ENCODE results near the gene CALB2.
"Not testable (repeated sequence)": the region's sequence is repeated elsewhere in the genome, so short reads cannot be mapped to it uniquely, and the experiment has no call there.

Gene CALB2

DNA sequence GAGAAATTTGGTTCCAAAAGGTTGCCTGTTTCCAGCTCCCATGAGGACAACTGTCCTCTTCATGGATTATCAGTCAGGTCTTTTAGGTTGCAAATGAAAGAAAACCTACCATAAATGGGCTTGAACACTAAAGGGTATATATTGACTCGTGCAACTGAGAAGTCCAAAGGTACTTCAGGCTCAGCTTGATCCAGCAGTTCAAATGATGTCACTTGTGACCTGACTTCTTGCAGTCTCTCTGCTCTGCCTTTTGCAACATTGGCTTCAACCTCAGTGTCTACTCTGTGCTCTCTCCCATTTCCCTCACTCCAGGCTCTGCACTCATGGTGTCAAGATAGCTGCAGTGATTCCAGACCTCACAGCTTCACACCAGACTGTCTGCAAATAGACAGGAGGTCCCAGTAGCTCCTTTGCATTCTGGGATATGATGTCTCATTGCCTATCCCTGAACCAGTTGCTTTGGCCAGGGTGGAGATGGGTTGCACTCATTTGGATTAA, 5.5 kb upstream of the CALB2 start:
- DNase-seq (ENCODE audit: low read depth) = no peak

DNA sequence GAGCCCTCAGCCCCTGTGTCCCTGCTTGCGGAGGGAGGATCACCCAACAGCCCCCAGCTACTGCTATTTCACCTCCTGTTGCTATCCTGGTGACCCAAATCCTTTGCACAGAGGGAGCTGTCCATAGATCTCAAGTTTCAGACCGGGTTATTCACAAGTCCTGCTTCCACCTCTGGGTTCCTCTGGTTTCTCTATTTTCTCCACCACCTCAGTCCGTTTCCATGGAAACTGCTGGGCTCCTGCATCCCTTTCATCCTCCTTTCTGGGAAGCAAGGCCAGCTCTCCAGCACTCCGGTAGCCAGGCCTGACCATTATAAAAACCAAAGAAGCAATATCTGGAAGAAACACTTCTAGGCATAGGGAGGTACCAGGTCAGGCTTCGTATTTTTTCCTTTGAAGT, 4.8 kb upstream of the CALB2 start:
- no peak for DNase-seq (ENCODE audit: low read depth)

DNA sequence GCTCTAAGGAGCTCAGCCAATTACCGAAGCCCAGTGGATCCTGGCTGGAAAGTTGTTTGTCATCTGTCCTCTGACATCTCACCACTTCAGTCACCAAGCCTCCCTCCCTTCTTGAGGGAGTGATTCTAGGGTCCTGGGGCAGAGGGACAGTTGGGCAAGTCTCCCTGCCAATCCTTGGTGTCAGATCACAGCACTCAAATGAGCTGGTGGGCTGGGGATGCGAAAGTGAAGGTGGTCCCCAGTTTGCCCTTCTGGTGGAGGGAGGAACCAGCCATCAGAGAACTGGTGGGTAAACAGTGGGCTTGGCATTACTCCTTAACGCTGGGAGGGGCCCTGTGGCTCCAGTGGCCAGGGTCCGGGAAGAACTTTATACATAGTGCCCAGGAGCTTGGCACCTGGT, 4.4 kb upstream of the CALB2 start:
- no peak for DNase-seq (ENCODE audit: low read depth)

DNA sequence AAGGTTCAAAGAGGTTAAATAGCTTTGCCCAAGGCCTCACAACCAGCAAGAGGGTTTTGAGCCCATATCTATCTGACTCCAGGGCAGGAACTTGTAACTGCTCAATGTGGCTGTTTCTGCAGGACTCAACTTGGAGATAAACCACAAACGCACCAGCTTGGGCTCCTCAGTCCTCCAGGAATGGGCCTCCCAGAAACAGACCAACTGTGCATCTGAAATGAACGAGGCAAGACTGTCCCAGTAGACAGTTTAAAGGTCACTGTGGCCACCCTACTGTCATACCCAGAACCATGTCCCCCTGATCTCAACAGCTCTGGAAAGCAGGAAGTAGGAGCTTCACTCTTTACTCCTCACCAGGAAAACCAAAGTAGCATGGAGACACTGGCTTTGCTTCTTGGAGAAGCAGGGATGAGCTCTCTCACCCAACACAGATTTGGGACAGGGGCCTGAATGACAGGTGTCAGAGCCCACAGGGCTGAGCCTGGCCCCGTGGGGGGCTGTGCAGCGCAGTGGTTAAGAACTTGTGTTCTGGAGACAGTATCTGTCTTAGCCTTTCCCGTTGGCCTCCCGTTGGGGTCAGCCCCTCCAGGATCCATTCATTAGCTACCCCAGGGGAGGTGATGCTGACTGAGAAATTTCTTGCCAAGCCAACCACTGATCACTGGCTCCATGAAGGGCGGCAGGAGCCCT, 2.3 kb upstream of the CALB2 start:
- DNase-seq (ENCODE audit: low read depth) = no peak

DNA sequence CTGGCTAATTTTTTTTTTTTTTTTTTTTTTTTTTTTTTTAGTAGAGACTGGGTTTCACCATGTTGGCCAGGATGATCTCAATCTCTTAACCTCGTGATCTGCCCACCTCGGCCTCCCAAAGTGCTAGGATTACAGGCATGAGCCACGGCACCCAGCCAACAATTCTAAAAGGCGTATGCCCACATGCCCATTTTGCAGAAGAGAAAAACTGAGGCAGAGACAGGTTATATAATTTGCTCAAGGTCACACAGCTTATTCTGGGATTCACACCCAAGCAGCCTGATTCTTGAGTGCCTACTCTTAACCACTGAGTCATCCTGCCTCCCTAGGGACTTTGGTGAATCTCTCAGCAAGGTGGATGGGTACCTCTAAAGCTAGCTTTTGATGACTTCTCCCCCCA, 1.6 kb upstream of the CALB2 start:
- not testable (repeated sequence) for DNase-seq (ENCODE audit: low read depth)

DNA sequence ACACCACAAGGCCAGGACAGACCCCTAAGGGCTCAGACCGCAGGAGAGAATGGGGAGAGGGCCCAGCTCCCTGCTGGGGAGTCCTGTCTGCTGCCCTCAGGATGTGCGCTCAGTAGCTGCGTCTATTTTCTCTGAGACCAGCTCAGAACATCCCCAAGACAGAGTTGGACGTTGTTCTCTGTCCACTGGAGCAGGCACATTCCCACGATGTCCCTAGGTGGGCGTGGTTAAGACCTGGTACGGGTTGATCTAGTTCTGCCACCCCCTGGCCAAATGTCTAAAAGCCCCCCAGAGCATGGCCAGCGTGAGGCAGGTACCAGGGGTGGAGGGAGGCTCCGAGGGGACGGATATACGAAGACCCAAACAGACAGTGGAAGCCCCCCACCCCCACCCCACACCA, 842 bp upstream of the CALB2 start:
- no peak for DNase-seq (ENCODE audit: low read depth)

DNA sequence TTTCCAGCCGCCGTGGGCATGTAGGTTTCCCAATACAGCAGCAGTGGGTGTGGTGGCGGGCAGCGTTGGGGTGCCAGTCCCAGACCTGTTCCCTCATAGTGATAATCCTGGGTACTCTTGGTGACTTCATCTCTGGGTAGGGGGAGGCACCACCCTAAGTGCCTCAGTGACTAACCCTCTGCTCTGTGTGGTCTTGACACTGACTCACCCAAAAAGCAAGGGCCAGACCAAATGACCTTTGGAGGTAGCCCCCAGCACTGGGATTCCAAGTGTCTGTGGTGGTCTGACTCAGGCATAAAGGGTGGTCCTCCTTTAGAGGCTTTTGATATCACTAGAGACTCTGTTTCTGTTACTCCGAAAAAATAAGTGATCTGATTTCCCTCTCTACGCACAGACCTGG, 908 bp downstream of the CALB2 start:
- DNase-seq (ENCODE audit: low read depth) = no peak

DNA sequence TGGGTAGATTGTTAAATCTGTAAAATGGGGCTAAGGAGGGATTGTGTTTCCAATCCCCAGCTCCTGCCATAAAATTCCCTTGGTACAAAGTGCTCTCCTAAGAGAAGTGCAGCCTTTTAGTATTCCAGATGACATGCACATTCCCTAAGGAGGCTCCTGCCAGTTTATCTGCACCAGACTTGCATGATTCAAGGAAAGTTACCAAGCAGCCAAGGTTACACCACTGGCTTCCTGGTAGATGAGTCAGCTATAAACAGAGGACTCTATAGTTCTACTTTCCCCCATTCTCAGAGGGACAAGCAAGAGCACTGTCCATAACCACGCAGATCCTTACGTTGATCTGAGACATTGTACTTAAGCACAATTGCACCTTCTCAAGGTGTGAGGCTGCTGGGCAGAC, 1.9 kb downstream of the CALB2 start:
- DNase-seq (ENCODE audit: low read depth) = peak; percentile 78

DNA sequence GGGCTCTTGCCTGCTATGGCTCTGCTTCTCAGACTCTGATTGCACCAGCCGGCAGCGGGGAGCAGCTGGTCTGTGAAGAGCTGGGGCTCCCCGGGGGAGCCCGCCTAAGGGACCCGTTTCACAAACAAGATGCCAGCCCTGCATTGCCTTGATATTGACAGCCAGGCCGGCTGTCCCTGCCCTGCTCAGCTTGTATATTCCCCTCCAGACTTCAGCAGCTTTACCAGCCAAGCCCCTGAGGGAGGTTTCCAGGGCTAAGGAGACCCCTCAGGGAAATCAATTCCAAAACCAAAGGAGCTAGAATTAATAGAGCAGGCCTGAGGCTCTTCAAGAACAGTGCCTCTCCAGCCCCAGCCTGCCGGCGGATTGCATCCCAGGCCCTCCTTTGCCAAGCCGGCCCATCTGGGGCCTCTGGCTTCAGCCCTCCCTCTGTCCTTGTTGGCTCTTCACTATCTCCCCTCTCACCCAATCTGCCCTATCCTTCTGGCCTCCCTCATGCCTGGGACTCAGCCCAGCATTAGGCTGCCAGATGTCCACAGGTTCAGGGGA, 5.7 kb downstream of the CALB2 start:
- no peak for DNase-seq (ENCODE audit: low read depth)

DNA sequence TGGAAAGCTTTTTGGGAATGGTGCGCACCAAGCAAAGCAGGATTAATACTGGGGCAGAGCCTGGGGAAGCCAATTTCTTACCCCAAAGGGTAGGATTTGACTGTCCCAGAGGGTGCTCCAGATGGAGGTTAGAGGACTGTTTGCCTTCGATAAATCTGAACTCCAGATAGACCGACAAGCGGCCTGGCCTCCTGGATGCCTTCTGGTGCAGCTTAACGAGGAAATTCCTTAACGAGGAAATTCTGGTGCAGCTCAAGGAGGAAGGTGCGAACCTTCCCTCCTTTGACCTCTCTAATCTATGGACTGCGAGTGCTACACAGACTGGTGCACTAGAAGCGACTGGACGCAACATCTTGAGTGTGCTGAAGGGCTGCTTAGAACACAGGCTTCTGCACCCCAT, 6.5 kb downstream of the CALB2 start:
- no peak for DNase-seq (ENCODE audit: low read depth)

DNA sequence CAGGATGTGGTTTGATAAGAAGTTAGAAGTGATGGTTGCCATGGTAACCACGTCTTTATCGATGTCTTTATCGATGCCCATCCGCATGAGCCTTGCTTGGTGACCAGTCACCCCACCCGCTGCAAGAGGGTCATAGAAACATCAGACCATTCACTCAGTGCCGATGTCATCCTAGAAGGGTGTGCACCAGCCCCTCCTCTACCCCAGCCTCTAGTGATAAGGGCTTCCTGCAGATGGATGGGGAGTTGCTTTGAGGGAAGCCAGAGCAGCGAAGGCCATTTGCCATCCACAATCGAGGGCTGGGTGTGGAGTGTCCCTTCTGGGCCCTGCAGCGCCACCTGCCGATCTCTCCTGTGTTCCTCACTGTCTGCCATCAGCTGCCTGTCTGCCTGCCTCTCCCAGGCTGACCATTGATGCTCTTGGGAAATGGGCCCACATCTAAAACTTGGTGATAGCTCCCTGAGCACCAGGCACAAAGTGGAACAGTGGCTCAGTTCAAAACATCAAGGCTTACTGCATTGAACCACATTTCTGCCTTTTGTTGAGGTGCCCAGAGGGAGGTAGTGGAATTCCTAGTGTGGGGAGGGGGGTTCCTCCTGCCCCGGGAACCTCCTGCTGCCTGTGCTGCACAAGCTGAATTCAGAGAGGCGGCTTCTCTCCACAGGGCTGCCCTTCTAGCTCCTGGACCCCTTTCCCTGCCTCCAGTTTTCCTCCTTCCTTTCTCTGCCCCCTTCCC, 8.9 kb downstream of the CALB2 start:
- peak; percentile 14 for DNase-seq (ENCODE audit: low read depth)

DNA sequence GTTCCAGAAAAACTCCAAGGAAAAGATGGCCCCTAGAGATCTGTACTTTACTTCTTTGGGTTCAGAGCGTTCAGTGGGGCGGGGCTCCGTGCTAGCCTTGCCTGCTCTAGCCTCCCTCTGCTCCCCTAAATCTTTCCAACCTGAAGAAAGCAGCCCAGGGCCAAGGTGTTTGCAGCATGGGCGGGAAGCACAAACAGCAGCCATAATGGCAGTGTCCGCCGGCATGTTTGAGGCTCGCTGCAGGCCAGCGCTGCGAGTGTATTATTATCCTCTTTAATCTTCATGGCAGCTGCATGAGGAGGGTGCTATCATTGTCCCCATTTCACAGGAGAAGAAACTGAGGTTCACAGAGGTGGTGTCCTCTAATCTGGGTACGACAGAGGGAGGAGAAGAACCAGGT, 10.4 kb downstream of the CALB2 start:
- DNase-seq (ENCODE audit: low read depth) = no peak

DNA sequence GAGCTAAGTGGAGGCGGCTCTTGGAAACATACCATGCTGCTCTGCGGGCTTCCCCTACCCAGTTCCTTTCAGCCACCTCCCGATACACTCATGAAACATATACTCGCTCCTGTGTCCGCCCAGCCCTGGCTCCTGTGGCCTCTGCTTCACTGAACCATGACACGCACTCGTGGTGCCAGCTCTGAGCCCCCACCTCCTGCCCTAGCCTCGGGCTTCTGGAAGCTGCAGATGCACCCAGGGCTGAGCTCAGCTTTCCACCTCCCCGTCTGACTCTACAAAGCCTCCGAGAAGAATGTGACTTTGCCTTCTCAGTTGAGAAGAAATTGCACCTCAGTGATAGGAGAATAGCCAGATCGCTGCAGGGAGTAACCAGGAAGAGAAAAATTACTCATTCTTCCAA, 11.0 kb downstream of the CALB2 start:
- no peak for DNase-seq (ENCODE audit: low read depth)

DNA sequence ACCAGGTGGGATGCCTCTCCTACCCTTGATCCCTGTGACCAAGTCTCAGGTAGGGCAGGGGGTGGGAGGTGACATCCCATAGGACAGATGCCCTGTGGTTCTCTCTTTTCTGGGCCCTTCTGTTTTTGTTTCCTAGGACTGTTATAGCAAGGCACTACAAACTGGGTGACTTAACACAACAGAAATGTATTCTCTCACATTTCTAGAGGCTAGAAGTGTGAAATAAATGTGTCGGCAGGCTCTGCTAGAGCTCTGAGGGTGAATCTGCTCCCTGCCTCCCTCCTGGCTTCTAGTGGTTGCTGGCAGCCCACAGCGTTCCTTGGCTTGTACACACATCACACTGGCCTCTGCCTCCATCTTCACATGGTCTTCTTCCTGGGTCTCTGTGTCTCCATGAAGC, 12.7 kb downstream of the CALB2 start:
- no peak for DNase-seq (ENCODE audit: low read depth)

DNA sequence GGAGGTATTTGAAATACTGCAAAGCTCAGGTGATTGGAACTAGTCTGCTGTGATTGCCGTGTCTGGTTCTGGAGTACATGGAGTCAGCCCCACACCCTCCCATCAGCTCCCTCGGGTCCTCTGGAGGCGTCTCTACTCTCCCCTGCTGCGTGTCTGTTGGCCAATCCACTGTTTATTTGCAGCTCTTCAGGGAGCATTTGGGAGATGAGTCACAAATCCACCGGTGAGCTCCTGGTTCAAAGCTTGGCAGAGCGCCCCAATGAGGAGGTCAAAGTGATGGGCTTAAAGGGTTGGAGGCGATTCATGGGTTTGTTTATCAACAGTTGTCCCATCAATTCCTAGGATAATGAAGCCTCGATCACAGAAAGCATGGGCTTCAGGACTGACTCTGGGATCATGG, 14.6 kb downstream of the CALB2 start:
- DNase-seq (ENCODE audit: low read depth) = no peak

DNA sequence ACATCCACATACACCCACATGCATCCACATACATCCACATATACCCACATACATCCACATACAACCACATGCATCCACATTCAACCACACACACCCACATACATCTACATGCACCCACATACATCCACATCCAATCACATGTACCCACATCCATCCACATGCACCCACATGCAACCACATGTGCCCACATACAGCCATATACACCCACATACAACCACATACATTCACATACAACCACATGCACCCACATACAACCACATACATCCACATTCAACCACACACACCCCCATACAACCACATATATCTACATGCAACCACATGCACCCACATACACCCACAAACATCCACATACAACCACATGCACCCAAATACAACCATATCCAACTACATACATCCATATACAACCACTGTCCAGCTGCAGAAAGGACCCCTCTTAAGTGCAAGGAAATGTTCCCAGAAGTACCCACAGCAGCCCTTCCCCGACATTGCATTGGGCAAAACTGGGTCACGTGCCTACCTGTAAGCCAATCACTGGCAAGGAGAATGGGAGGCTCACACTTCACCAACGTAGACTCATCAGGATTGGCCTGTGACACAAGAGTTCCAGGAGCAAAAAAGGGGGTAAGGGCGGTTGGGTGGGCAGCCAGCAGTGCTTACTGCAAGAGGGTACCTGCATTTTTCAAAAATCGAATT, 18.1 kb downstream of the CALB2 start:
- no peak for DNase-seq (ENCODE audit: low read depth)

DNA sequence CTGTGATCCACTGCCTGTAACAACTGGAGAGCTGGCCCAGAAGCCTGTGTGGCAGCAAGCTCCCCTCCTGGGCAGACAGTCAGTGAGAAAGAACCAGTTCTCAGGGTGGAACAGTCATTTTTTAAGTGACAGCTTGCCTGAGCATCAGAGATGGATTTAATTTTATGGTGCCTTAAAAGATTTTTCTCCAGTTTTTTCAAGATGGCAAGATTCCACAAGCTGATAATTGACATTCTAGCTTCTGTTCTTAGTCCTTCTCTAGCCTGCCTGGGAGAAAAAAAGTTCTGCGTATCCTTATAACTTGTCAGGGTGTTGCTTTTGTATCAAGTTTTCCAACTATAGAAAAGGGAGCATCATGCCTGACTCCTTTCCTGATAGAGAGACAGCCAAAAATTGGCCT, 21.2 kb downstream of the CALB2 start:
- DNase-seq (ENCODE audit: low read depth) = no peak

DNA sequence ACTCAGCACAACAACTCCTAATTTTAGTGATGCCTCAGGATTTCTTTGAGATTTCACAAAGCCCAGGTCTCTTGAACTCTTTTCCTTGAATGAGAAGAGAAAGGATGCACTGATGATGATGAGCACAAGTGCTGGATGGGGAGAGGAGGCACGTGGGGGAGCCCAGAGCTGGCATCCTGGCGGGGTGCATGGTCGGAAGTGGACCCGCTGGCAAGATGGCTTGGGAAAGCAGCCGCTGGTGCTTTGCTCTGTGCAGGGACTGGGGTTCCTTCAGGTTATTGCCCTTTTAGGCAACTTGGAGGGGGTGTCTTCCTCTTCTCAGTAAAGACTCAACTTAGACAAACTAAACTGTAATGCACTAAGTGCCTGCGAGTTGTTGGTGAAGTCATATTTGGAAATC, 22.3 kb downstream of the CALB2 start:
- DNase-seq (ENCODE audit: low read depth) = no peak

DNA sequence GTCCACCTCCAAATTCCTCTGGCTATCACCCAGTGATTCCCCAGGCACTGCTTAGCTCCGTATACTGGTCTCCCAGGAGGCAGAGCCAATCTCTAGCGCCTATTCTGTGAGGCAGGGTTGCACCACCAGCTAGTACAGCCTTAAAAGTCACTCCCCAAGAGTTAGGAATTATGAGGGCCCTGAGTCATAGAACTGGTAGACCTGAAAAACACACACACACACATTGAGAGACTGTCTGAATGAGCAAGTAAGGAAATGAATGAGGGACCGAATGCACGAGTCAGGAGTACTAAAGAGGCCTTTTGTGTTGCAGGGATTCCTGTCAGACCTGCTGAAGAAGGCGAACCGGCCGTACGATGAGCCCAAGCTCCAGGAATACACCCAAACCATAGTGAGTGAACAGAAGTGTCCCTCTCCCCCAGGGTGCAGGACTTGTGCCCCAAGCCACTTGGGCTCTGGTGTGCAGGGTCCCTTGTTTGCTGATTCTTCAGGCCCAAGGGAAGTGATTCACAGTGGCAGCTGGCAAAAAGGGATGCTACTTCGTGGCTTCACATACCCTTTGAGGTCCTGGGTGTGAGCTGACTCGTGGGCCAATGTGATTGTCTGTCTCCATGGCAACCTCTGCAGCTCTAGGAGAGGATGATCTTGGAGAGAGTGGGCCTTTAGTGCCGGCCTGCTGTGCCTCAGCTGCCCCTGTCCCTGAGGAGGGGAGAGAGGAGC, 24.7 kb downstream of the CALB2 start:
- no peak for DNase-seq (ENCODE audit: low read depth)

DNA sequence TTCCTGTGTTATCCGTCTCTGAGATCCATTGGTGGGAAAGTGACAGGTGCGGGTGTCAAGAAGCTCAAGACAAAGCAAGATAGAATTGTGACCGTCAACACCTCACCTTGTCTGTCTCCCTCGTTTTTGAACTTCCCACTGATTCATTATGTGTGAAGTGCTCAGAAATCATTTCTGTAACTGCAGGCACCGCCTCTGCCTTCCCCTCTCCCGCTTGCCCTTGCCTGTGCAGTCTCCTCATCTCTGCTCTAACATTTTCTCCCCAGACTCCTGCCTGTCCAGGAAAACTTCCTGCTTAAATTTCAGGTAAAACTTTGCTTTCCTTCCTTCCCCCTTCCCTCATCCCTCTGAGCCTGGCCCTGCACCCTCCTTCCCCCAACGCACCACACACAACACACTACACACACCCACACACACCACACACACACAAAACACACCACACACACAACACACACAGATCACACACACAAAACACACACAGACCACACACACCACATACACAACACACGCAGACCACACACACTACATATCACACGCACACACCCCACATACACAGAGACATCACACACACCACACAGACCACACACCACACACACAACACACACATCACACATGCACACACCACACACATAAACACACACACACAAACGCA, 25.7 kb downstream of the CALB2 start:
- no peak for DNase-seq (ENCODE audit: low read depth)

DNA sequence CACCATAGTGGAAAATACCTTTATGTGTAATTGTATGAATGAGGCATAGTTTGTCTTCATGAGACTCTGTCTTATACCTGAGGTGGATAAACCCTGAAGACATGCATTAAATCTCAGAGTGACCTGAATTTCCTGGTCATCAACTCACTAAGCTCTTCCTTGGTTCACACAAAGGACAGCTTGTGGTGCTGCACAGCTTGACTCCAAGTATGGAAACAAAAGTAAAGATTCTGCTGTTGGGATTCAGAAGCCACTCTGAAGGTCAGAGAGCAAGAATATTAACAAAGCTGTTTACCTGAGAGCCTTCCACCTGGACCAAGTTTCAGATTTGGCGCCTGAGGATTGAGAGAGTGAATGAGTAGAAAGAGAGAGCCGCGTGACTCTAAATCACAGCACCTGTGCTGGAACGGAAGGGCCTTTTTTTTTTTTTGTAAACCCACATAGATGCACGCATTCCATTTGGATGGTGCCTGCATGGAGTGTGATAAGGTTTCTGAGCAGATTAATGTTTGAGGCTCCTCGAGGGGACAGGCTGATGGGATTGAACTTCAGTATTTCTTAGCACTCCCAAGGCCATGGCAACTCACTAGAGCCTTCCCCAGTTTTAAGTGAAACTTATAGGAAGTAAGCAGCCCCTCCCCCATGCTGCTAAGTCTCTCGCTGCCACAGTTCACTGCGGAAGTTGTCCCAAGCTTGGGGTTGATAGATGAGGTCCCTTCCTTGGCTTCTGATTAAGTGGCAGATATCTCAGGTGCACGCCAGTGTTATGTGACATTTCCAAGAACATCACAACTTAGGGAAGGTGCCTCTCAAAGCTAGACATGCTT, 28.7 kb downstream of the CALB2 start:
- DNase-seq (ENCODE audit: low read depth) = no peak
